ENCODE measurements around the gene KRTAP9-7.
"Not testable (repeated sequence)": the region's sequence is repeated elsewhere in the genome, so short reads cannot be mapped to it uniquely, and the experiment has no call there.

GRCh38 chr17:41226598-41227095, 48.9 kb upstream of the KRTAP9-7 start, which contains the start of gene KRTAP9-2:
- not testable (repeated sequence) for TF ChIP-seq CTCF (IDR thresholded peaks at IDR 0.05); EZH2 (IDR thresholded peaks at IDR 0.05; ENCODE audit: borderline replicate concordance, insufficient read depth, low read depth, low read length, poor library complexity, severe bottlenecking)
